Subcutaneous adipose tissue (tissue), 4 donors: ENCODE measurements around the gene TTLL11. TPM values are rescaled to one million over a fixed set of nuclear protein-coding genes. Genes with fewer than 3 reads are reported as not detected.

ENCODE experiments used
- CTCF ChIP-seq: fragments of 450-650 bp; IDR thresholded peaks from one replicate; pipeline ENCODE4 v1.5.1; 2016; ENCODE audit warnings: low read depth, mild to moderate bottlenecking, control low read depth, antibody characterized with exemption, moderate library complexity
- total RNA-seq, 4 donors: library from RNA; depleted of rRNA; stranded (reverse); fragments of >200 nt; gene quantifications; one replicate each; pipeline ENCODE4 v1.1.0, GENCODE V29; 2016

The TTLL11 gene
- total RNA-seq, 4 donors from 2014 or later, result 4.4 to 8.7 (median 6.4) TPM

- TF ChIP-seq CTCF, result no peak
These were observed 307.2 kb downstream of the TTLL11 start for GRCh38 chr9:121785673-121786542.

- TF ChIP-seq CTCF, result no peak
These were observed 308.2 kb downstream of the TTLL11 start for GRCh38 chr9:121784731-121785411.

GRCh38 chr9:121783521-121784507 is 309.3 kb downstream of the TTLL11 start:
- no peak for TF ChIP-seq CTCF

GRCh38 chr9:121783111-121783510 is 310.0 kb downstream of the TTLL11 start:
- no peak for TF ChIP-seq CTCF

GRCh38 chr9:121782514-121783110 is 310.5 kb downstream of the TTLL11 start:
- no peak for TF ChIP-seq CTCF

GRCh38 chr9:121781701-121782464 is 311.2 kb downstream of the TTLL11 start:
- no peak for TF ChIP-seq CTCF
